ENCODE results near the gene CRB3. TPM values are rescaled to one million over a fixed set of nuclear protein-coding genes. Genes with fewer than 3 reads are reported as not detected.

The CRB3 gene
- polyA plus RNA-seq, 1 donor (not counting 4 experiments of a cell fraction or from before 2014, with no cell fraction given) = 6.1 TPM

DNA sequence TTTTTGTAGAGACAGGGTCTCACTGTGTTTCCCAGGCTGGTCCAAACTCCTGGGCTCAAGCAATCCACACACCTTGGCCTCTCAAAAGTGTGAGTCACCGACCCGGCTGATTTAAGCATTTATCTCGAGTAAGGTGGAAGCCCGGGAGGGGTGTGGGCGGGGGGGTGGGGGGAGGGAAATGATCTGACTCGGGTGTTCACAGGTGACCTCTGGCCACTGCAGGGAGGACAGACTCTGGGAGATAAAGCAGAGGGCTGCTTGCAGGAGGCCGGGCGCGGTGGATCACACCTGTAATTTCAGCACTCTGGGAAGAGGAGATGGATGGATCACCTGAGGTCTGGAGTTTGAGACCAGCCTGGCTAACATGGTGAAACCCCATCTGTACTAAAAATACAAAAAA is 9.6 kb downstream of the CRB3 start:
- Histone ChIP-seq H3K27ac (ENCODE audit: control insufficient read depth, insufficient read depth, low read length) (no peak overlapping the region), H2AFZ (ENCODE audit: control insufficient read depth, low read length) (no peak overlapping the region), H3K9me3 (ENCODE audit: control insufficient read depth, low read depth, low read length) (no peaks in the 10 kb centered on the region), H3K4me1 (ENCODE audit: control insufficient read depth, extremely low read depth, insufficient read depth, low read length) (peaks cover 5% of the 10 kb centered on the region), H3K4me3 (ENCODE audit: control insufficient read depth in 2 of 3, extremely low read depth in 1 of 3, insufficient read depth in 2 of 3, low read depth in 1 of 3, low read length in 3 of 3) (no peak overlapping the region), H3K9ac (ENCODE audit: control insufficient read depth, extremely low read depth, insufficient read depth, low read length) (no peak overlapping the region), H3K27me3 (ENCODE audit: control insufficient read depth, extremely low read depth, insufficient read depth, low read length) (peaks cover 12% of the 10 kb centered on the region), H4K20me1 (ENCODE audit: control insufficient read depth, extremely low read depth, insufficient read depth, low read length) (no peaks in the 10 kb centered on the region), H3K4me2 (ENCODE audit: control insufficient read depth, extremely low read depth, insufficient read depth, low read depth, low read length) (no peak overlapping the region), H3K79me2 (ENCODE audit: control insufficient read depth, insufficient read depth, low read length) (no peaks in the 10 kb centered on the region), H3K36me3 (ENCODE audit: control insufficient read depth in 2 of 2, extremely low read depth in 1 of 2, insufficient read depth in 2 of 2, low read length in 2 of 2) (no peaks in the 10 kb centered on the region), H3K9me1 (ENCODE audit: control insufficient read depth, extremely low read depth, insufficient read depth, low read length) (no peaks in the 10 kb centered on the region)
- FAIRE-seq (no peak), DNase-seq (ENCODE audit: low read depth, low spot score) (no peak)
- dilution Hi-C loops (cut with MboI; ENCODE audit: extremely low pct_ligation_motif_present, low sequenced_read_pairs) = no loop called here
- no peak for TF ChIP-seq EZH2 (IDR thresholded peaks at IDR 0.05; ENCODE audit: low read length)
- TF ChIP-seq, protein P1, sequence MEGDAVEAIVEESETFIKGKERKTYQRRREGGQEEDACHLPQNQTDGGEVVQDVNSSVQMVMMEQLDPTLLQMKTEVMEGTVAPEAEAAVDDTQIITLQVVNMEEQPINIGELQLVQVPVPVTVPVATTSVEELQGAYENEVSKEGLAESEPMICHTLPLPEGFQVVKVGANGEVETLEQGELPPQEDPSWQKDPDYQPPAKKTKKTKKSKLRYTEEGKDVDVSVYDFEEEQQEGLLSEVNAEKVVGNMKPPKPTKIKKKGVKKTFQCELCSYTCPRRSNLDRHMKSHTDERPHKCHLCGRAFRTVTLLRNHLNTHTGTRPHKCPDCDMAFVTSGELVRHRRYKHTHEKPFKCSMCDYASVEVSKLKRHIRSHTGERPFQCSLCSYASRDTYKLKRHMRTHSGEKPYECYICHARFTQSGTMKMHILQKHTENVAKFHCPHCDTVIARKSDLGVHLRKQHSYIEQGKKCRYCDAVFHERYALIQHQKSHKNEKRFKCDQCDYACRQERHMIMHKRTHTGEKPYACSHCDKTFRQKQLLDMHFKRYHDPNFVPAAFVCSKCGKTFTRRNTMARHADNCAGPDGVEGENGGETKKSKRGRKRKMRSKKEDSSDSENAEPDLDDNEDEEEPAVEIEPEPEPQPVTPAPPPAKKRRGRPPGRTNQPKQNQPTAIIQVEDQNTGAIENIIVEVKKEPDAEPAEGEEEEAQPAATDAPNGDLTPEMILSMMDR (optimal IDR thresholded peaks at IDR 0.05 in 1 of 3, IDR thresholded peaks at IDR 0.05 in 1 of 3, conservative IDR thresholded peaks at IDR 0.05 in 1 of 3; ENCODE audit: extremely low read depth in 1 of 3, insufficient read depth in 2 of 3, low read length in 3 of 3) = no peak

DNA sequence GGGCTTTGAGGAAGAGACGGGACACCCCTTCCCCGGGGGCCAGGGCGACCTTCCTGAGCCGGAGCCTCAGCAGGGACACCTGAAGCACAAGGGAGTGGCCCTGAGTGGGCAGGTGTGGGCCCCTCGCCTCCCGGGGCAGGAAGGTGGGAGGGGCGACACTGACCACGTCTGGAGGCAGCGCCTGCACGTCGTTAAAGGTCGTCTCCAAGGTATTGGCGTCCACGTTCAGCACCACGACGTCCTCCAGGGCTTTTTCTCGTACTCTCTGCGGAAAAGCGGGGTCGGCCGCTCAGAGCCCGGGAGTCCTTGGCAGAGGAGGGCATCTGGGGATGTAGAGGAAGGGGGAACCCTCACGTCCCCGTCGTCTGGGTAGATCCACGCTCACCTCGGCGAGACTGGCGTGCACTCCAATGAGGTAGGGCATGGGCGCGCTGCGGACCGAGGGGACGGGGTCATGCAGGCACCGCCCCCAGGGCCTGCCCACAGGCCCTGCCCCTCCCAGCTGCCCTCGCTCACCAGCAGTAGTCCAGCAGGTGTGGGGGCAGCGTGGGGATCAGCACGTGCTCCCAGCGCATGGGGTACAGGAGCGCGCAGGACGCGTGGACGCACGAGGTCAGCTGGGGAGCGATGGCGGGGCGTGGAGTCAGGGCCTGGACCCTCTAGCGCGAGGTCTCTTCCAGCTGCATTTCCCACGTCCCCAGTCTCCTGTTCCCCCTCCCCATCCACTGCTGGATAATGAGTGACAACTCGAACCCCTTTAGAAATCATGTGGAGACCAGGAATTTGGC is 11.4 kb downstream of the CRB3 start:
- peak overlapping the region; percentile 75 for H3K4me2 ChIP-seq (ENCODE audit: control insufficient read depth, extremely low read depth, insufficient read depth, low read depth, low read length)
- H3K9me3 ChIP-seq (ENCODE audit: control insufficient read depth, low read depth, low read length) = no peaks in the 10 kb centered on the region
- H3K27me3 ChIP-seq (ENCODE audit: control insufficient read depth, extremely low read depth, insufficient read depth, low read length) = peaks cover 12% of the 10 kb centered on the region
- no peaks in the 10 kb centered on the region for H3K79me2 ChIP-seq (ENCODE audit: control insufficient read depth, insufficient read depth, low read length)
- H3K36me3 ChIP-seq (ENCODE audit: control insufficient read depth in 2 of 2, extremely low read depth in 1 of 2, insufficient read depth in 2 of 2, low read length in 2 of 2) = no peaks in the 10 kb centered on the region
- FAIRE-seq (no peak), DNase-seq (ENCODE audit: low read depth, low spot score) (no peak)
- peak overlapping the region in 1 of 3 experiments; percentile 69 for H3K4me3 ChIP-seq (ENCODE audit: control insufficient read depth in 2 of 3, extremely low read depth in 1 of 3, insufficient read depth in 2 of 3, low read depth in 1 of 3, low read length in 3 of 3)
- no peak overlapping the region for H3K27ac ChIP-seq (ENCODE audit: control insufficient read depth, insufficient read depth, low read length)
- H3K9ac ChIP-seq (ENCODE audit: control insufficient read depth, extremely low read depth, insufficient read depth, low read length) = no peak overlapping the region
- H3K4me1 ChIP-seq (ENCODE audit: control insufficient read depth, extremely low read depth, insufficient read depth, low read length) = peaks cover 5% of the 10 kb centered on the region
- peak overlapping the region; percentile 37 for H2AFZ ChIP-seq (ENCODE audit: control insufficient read depth, low read length)
- H3K9me1 ChIP-seq (ENCODE audit: control insufficient read depth, extremely low read depth, insufficient read depth, low read length) = no peaks in the 10 kb centered on the region
- no peaks in the 10 kb centered on the region for H4K20me1 ChIP-seq (ENCODE audit: control insufficient read depth, extremely low read depth, insufficient read depth, low read length)
- dilution Hi-C loops (cut with MboI; ENCODE audit: extremely low pct_ligation_motif_present, low sequenced_read_pairs) = no loop called here
- TF ChIP-seq EZH2 (IDR thresholded peaks at IDR 0.05; ENCODE audit: low read length) = peak; percentile 64
- TF ChIP-seq, protein P1 (optimal IDR thresholded peaks at IDR 0.05 in 1 of 3, IDR thresholded peaks at IDR 0.05 in 1 of 3, conservative IDR thresholded peaks at IDR 0.05 in 1 of 3; ENCODE audit: extremely low read depth in 1 of 3, insufficient read depth in 2 of 3, low read length in 3 of 3) = no peak
